A549 treated with CORT108297 at 1 μM for 4 hours (cell line): ENCODE measurements around the gene TMEM163. TPM values are rescaled to one million over a fixed set of nuclear protein-coding genes. Genes with fewer than 3 reads are reported as not detected.

ENCODE experiments used
- total RNA-seq: library from RNA; stranded (reverse); fragments of 200-300 nt; extraction: Qiagen RNA extraction; gene quantifications from 5 replicates; pipeline ENCODE4 v1.2.3, GENCODE V29; 2022

Gene TMEM163
- 0.08 to 0.15 TPM (median 0.09 TPM) in 5 replicates for total RNA-seq

GRCh38 chr2:134718817-134719814 lies at the start of gene TMEM163:
TMEM163 (minus strand) TSS chr2:134719000.

Other genes with a start within 250 kb of the TMEM163 start
- gene ACMSD, start 119.6 kb upstream of the TMEM163 start, total RNA-seq, result not detected in 5 replicates
- 8.2 to 10.7 TPM (median 10.3 TPM) in 5 replicates for gene CCNT2, start 199.8 kb upstream of the TMEM163 start, total RNA-seq